ENCODE data around the gene MUC6. TPM values are rescaled to one million over a fixed set of nuclear protein-coding genes. Genes with fewer than 3 reads are reported as not detected.
A peak's percentile ranks its signal among the peaks of the same experiment; 100 is the strongest.

The MUC6 gene
- total RNA-seq, 1 experiment from 2014 or later = not detected

DNA sequence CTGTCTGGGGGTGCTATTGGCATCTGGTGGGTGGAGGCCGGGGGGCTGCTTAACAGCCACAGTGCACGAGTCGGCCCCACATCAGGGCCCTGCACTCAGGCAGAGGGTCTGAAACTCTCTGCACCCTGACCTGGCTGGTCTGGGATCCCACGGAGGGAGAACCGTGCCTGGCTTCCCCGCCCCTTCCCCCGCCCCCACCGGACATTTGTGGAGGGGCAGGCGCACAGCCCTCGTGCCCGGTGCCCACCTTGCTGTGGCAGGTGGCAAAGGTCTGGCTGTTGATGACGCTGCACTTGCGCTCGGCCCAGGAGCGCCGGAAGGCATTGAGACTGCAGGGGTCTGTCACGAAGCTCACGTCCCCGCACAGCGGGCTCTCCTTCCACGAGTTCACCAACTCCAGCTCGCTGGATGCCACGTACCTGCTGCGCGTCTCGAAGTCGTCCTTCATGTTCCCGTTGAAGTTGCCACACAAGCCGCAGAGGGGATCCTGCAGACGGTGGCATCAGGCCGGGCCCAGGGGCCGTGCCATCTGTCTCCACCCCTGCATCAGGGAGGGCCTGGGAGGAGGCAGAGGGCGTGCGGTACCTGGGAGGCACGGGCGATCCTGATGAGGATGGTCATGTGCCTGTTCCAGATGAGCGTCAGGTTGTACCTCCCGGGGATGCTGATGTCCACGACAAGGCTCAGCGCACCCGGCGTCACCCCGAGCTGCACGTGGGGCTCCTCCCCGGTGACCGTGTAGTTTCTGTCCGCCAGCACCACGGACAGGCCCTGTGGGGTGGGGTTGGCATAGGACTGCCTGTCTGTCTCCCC is 11.7 kb downstream of the MUC6 start:
- no peak for DNase-seq (ENCODE audit: low spot score)

GRCh38 chr11:1023811-1024596 is 12.5 kb downstream of the MUC6 start:
- no peak for DNase-seq (ENCODE audit: low spot score)

DNA sequence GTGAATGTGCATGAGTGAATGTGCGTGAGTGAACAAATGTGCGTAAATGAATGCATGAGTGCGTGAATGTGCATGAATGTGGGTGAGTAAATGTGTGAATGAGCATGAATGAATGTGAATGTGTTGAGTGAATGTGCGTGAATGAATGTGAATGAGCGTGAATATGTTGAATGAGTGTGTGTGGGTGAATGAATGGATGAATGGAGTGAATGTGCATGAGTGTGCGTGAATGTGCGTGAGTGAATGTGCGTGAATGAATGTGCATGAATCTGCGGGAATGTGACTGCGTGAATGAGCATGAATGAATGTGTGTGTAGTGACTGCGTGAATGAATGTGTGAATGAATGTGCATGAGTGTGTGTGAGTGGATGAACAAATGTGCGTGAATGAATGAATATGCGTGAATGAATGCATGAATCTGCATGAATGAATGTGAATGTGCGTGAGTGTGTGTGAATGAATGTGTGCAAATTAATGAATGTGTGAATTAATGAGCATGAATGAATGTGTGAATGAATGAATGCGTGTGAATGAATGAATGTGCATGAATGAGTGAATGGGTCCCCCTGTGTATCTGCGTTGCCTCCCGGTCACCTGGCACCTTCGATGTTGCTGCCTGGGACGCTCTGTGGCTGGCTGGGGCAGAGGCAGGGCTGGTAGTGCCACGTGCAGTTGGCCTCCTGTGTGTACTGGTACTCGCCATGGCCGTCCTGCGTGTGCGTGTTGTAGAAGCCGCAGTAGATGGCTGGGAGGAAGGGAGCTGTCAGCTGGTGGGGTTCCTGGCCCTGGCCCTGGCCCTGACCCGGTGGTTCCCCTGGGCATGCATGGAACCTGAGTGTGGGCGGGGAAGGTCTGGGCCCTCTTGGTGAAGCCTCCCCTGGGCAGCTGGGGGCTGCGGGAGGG is 13.4 kb downstream of the MUC6 start:
- DNase-seq (ENCODE audit: low spot score) = no peak

DNA sequence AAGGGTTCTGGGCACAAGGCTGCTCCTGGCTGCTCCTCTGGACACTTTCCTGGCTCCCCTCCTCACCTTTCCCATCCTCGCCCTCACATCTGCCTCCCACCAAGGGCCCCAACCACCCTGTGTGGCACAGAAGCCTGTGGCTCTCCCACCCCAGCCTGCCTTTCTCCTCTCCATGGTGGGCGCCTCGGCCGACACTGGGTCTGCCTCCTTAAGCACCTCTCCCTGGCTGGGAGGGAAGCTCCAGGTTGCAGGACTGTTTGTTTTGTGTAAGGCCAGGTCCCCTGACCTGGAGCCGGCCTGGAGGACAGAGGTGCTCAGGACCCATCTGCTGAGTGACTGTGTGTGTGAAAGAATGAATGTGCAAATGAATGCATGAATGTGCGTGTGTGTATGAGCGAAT is 14.1 kb downstream of the MUC6 start:
- no peak for DNase-seq (ENCODE audit: low spot score)

DNA sequence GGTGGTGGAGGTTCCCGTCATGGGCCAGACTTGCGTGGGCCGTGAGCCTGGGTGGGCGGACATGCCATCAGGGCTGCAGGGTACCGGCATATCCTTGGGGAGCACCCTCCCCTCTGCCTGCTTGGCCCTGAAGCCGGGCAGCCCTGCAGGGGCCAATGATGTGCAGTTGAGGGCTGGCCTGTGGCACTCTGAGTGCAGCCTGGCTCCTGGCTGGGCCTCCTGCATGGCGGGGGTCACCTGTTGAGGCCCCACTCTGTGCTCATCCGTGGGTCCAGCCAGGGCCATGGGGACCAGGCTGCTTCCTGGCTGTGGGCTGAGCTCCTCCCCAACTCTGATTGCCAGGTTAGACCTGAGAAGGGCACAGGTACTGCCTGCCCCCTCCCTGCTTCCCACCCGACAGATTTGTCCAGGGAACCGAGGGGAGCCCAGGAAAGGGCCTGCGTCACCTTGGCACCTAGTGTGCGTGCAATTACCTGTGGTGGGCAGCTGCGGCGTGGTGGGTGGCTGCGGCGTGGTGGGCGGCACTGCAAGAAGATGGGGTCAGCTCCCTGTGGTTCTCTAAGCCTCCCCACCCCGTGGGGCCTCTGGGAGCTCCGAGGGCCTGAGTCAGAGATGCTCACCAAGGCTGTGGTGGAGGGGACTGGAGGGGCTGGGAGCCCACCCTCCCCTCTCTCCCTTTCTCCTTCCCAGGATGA is 16.2 kb downstream of the MUC6 start:
- no peak for DNase-seq (ENCODE audit: low spot score)

- DNase-seq (ENCODE audit: low spot score) = no peak
Observed at GRCh38 chr11:1019321-1019910, 17.1 kb downstream of the MUC6 start.

DNA sequence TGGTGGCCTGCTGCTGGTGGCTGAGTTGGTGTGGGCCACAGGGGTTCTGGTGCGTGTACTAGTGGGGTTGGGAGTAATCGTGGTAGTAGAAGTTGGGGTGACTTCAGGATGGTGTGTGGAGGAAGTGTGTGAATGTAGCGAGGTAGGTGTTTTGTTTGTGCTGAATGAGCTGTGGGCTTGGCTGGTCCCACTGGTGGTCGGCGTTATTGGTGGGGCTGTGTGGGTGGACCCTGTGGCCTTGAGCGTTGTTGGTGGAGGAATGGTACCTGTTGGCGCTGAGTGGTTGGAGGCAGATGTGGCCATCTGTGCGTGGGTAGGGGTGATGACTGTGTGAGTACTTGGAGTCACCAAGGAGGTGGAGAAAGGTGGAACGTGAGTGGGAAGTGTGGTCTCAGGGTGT is 18.4 kb downstream of the MUC6 start:
- no peak for DNase-seq (ENCODE audit: low spot score)

GRCh38 chr11:1017269-1018005 is 19.1 kb downstream of the MUC6 start:
- DNase-seq (ENCODE audit: low spot score) = peak; percentile 26

DNA sequence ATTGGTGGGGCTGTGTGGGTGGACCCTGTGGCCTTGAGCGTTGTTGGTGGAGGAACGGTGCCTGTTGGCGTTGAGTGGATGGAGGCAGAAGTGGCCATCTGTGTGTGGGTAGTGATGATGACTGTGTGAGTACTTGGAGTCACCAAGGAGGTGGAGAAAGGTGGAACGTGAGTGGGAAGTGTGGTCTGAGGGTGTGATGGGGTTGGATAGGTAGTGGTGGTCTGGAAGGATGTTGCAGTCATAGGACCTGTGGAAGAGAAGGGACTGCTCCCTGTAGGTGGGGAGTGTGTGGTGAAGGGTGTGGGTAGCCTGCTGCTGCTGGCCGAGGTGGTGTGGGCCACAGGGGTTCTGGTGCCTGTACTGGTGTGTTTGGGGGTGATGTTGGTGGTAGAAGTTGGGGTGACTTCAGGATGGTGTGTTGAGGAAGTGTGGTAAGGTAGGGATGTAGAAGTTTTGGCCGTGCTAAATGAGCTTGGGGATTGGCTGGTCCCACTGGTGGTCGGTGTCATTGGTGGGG is 19.9 kb downstream of the MUC6 start:
- peak; percentile 30 for DNase-seq (ENCODE audit: low spot score)

GRCh38 chr11:1015826-1016545 is 20.5 kb downstream of the MUC6 start:
- no peak for DNase-seq (ENCODE audit: low spot score)

DNA sequence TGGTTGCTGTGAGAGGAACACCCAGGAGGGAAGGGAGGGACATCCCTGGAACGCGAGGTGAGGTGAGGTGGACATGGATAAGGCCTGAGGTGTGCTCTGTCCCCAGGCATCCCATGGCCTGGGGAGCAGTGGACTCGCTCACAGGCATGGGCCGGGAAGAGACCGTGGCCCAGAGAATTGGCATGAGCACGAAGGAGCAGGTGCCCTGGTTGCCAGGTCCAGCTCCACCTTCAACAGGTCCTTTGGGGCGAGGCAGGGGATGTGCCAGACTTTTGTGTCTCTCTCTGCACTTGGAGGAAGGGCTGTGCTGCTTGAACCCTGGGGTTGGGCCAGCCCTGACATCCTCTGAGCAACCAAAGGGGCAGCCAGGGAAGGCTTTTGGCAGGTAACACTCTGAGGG is 21.5 kb downstream of the MUC6 start:
- DNase-seq (ENCODE audit: low spot score) = no peak

DNA sequence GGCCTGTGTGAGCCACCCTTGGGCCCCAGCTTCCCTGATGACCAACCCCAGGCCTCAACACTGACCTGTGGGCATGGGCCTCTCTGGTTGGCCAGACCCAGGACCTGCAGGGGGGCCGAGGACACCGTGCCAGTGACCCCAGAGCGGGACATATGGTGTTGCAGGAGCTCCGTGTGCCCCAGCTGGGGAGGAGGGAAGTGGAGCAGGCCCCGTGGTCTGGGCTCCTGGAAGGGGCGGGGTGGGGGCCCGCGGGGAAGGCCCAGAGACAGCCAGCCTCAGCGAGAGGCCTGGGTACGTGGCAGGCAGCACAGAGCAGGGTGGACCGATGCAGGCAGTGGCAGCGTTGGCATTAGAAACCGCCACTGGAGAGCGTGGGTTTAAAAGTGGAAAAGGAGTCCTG is 22.2 kb downstream of the MUC6 start:
- DNase-seq (ENCODE audit: low spot score) = no peak

DNA sequence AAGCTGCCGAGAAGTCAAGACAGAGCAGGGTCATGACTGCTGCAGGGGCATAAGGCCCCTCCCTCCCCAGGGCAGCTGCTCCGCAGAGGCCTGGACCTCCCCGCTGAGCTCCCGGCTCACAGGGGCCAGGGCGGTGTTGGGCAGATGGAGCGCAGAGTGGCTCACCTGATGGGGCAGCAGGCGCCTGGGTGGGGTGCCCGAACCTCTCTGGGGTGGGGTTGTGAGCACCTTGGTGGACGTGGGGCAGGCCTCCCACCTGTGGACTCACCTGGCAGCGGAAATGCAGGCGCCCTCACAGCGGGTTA is 22.9 kb downstream of the MUC6 start:
- no peak for DNase-seq (ENCODE audit: low spot score)

DNA sequence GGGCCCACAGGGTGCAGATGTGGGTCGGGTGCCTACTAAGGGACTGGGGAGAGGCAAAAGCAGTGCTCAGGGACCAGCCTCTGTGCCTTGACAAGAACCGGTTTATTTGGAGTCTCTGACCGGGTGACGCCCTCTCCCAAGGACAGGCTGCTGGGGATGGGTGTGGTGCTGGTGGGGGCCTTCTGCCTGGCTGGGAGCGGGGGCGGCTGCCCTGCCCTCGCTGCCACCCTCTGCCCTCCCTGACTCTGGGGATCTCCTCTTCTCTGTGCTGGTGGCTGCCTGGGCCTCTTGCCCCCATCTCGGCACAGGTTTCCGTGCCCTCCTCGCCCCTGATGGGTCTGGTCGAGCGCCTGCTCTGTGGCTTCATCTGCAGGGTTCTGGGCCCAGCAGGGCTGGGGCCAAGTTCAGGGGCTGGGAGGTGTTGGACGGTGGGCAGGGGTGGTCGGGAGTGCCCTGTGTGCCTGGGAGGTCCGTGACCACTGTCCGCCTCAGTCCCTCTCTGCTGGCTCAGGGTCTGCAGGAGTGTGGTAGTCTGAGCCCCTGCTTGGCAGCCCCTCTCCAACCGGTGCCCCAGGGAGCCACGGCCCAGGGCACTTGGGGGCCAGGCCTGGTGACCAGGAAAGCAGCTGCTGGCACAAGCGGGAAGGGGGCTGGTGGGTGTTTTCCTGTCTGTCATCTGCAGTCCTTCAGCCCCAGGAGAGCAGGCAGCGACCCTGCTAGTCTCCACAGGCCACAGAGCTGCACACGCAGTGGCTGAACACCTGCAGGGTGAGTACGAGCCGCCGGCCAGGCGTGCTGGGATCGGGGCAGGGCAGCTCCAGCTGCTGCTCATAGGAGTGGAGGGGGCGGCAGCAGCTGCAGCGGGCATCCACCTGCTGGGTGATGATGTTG is 23.5 kb downstream of the MUC6 start:
- no peak for DNase-seq (ENCODE audit: low spot score)

DNA sequence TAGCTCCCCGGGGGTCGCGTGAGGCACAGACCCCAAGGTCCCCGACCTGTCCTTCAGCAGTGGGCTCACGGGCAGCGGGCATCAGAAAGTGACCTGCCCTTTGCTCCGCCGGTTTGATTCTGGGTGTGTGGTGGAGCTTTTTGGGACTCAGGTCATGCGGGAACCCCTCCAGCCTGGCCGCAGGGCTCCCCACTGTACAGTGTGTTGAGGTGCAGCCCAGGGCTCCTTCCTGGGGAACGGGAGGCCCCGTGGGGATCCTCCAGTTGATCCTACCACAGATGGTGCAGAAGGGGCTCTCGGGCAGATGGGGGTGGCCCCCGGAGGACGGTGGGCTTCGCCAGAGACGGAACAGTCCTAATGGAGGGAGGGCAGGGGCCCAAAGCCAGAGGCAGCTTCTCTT is 24.2 kb downstream of the MUC6 start:
- DNase-seq (ENCODE audit: low spot score) = no peak

- no peak for DNase-seq (ENCODE audit: low spot score)
Observed at GRCh38 chr11:1011320-1011698, 25.2 kb downstream of the MUC6 start.

DNA sequence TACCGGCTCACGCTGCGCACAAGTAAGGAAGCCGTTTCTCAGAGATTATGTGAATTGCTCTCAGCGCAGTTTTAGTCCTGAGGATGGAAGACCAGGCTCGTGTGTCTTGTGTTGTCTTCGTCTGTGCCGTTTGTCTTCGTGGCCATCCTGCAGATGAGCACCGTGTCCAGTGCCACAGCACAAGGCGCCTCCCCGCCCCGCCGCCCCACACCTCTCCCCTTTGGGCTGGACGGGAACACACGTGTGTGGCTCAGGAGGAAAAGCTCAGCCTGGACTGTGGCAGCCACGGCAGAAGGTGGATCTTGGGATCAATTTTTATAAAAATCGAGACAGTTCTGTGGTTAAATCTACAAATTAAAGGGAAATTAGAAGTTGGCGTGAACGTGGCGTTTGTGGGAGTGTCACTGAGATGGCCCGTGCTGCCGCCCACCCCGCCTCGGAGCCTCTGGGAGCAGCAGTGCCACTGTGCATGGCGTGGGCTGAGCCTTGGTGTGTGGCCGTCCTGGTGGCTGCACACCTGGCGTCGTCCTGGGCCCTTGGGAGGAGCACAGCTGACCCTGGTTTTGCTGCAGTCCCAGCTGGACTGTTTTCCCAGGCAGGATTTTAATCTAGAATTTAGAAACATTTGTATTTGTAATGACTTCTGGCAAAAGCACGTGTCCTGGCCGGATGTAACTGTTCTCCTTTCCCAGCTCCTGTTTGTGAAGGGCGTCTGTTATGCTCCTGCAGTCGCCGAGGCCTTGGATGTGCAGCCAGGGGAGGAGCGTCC is 25.8 kb downstream of the MUC6 start:
- no peak for DNase-seq (ENCODE audit: low spot score)

- DNase-seq (ENCODE audit: low spot score) = no peak
Observed at GRCh38 chr11:1009991-1010390, 26.5 kb downstream of the MUC6 start.

Data from A172 (cell line).